Fibroblast of mammary gland (primary cell): ENCODE results near the gene SEC11A.
A peak's percentile ranks its signal among the peaks of the same experiment; 100 is the strongest.

ENCODE experiments used
- DNase-seq: peaks from one replicate; pipeline ENCODE4 v3.0.0-alpha.2; 2010; ENCODE audit warnings: low read depth
- H3K4me3 ChIP-seq: 2 replicates; pipeline ENCODE4 v1.5.1; 2011; ENCODE audit warnings: low read depth, mild to moderate bottlenecking, low read length, moderate library complexity; ENCODE audit not compliant: control insufficient read depth
- TF ChIP-seq, protein P1 (sequence below): conservative IDR thresholded peaks from 2 replicates; pipeline ENCODE4 v1.5.1; 2011; ENCODE audit warnings: low read depth, low read length, inconsistent platforms; ENCODE audit not compliant: control insufficient read depth, insufficient read depth

SEC11A gene

DNA sequence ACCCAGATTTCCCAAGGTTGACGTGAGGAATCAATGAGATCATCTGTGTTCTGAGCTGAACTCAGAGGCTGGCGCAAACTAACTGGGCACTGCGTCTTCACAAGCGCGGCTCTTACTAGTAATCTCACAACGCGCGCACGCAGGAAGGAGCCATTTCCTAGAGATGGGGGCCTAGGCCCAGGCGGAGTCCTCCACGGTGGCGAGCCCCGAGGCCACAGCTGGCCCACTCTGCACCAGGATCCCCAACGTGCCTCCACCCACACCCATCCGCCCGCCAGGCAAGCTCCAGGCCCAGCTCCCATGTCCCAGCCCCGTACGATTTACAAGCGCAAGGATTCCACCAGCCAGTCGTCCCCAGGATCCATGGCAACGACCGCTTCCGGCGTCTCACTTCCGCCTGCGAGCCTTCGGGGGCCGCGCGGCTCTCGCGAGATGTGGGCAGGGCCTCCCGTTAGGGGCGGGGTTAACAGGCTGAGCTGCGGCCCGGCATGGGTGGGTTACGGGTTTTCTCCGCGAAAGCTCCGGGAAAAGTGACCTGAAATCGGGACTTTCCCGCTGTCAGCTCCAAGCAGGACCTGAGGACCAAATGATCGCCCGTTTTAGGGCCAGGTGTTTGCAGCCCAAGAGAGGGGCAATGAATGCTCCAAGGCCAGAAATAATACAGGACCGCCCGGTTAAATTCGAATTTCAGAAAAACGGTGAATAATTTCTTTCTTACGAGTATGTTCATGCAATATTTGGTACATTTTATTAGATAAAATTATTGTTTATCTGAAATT lies 61.8 kb downstream of the SEC11A start, which contains the start of gene WDR73:
Gene WDR73 (minus strand): TSS at position 374 of the 779 bp plus-strand sequence. CDS start 9 bp downstream, at position 365.
- peak; percentile 90 for DNase-seq
- peak within 1 kb of the TSS; percentile 95 for H3K4me3 ChIP-seq
- TF ChIP-seq, protein P1, sequence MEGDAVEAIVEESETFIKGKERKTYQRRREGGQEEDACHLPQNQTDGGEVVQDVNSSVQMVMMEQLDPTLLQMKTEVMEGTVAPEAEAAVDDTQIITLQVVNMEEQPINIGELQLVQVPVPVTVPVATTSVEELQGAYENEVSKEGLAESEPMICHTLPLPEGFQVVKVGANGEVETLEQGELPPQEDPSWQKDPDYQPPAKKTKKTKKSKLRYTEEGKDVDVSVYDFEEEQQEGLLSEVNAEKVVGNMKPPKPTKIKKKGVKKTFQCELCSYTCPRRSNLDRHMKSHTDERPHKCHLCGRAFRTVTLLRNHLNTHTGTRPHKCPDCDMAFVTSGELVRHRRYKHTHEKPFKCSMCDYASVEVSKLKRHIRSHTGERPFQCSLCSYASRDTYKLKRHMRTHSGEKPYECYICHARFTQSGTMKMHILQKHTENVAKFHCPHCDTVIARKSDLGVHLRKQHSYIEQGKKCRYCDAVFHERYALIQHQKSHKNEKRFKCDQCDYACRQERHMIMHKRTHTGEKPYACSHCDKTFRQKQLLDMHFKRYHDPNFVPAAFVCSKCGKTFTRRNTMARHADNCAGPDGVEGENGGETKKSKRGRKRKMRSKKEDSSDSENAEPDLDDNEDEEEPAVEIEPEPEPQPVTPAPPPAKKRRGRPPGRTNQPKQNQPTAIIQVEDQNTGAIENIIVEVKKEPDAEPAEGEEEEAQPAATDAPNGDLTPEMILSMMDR, result no peak

GRCh38 chr15:84653584-84653909 lies 62.4 kb downstream of the SEC11A start:
- DNase-seq, result no peak
- TF ChIP-seq, protein P1, result no peak
- peak overlapping the region; percentile 95 for H3K4me3 ChIP-seq

DNA sequence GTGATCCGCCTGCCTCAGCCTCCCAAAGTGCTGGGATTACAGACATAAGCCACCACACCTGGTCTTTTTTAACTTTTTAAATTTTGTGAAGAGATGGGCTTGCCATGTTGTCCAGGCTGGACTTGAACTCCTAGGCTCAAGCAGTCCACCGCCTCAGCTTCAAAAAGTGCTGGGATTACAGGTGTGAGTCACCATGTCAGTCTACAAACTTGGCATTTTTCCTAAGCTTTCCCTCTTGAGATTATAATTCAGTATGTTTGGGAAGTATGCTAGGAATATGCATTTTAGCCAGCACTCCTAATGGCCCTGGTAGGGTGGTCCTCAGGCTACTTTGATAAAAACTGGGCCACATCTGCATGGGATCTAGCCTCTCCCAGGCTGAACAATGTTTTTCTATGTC lies 66.2 kb downstream of the SEC11A start:
- H3K4me3 ChIP-seq, result no peak overlapping the region
- peak; percentile 57 for DNase-seq
- TF ChIP-seq, protein P1, result no peak

- peak; percentile 60 for DNase-seq
- TF ChIP-seq, protein P1, result no peak
- no peak overlapping the region for H3K4me3 ChIP-seq
Observed at GRCh38 chr15:84648539-84648938, 67.4 kb downstream of the SEC11A start.

DNA sequence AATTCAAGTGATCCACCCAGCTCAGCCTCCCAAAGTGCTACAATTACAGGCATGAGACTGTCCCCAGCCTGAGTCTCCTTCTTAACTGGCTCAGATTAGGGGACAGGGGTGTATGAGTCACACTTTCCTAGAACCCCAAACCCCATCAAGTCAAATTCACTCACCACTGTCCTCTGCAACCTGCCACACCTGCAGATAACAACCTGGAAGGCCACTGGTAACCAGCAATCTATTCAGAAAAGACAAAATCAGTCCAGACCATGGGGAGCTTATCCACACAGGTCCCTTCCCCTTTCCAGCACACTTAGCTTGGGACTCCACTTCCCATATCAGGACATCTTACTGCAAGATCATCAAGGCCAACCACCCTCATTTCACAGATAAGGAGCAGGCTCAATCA lies 68.2 kb downstream of the SEC11A start:
- TF ChIP-seq, protein P1, result no peak
- no peak overlapping the region for H3K4me3 ChIP-seq
- no peak for DNase-seq

GRCh38 chr15:84645997-84646396 lies 69.9 kb downstream of the SEC11A start:
- TF ChIP-seq, protein P1, result no peak
- H3K4me3 ChIP-seq, result no peak overlapping the region
- no peak for DNase-seq

GRCh38 chr15:84645496-84645895 lies 70.4 kb downstream of the SEC11A start:
- H3K4me3 ChIP-seq, result no peak overlapping the region
- DNase-seq, result no peak
- TF ChIP-seq, protein P1, result no peak
